Caco-2 (cell line): ENCODE measurements around the gene KIF6. TPM values are rescaled to one million over a fixed set of nuclear protein-coding genes. Genes with fewer than 3 reads are reported as not detected.

Experiments
- BruUV-seq: library from RNA; stranded (reverse); fragments of 400-500 nt; replicated peaks from 2 replicates; lab custom pipeline; 2021; lab: Mats Ljungman, UMichigan
- CTCF ChIA-PET: fragments of 300-600 bp; sonication (Branson Sonifier 250); formaldehyde crosslinking; loops from one replicate; lab custom pipeline; 2022; ENCODE audit warnings: antibody characterized with exemption; lab: Charles Lee
- POLR2A ChIA-PET: fragments of 300-600 bp; sonication (Branson Sonifier 250); formaldehyde crosslinking; loops from one replicate; lab custom pipeline; 2022; ENCODE audit warnings: antibody characterized with exemption; lab: Charles Lee
- DNase-seq, 2 experiments: peaks; one replicate each; pipeline versions ENCODE4 v3.0.0 to v3.0.0-alpha.2; 2020 to 2022
- H3K27me3 ChIP-seq: replicated peaks from 2 replicates; pipeline ENCODE4 v1.6.0; 2011; ENCODE audit warnings: low read length; ENCODE audit not compliant: control insufficient read depth, insufficient read depth
- H3K36me3 ChIP-seq: 2 replicates; pipeline ENCODE4 v1.5.1; 2011; ENCODE audit warnings: low read length; ENCODE audit not compliant: control insufficient read depth, insufficient read depth
- H3K4me1 ChIP-seq: fragments of 250-450 bp; sonication (Bioruptor Pico); 2 replicates; pipeline ENCODE4 v1.5.1; 2020; ENCODE audit warnings: mild to moderate bottlenecking
- H3K4me3 ChIP-seq: 2 replicates; pipeline ENCODE4 v1.5.1; 2011; ENCODE audit warnings: low read depth, mild to moderate bottlenecking, control low read depth, low read length
- H3K9me3 ChIP-seq: fragments of 250-450 bp; sonication (Bioruptor Pico); 2 replicates; pipeline ENCODE4 v1.5.1; 2020; ENCODE audit warnings: mild to moderate bottlenecking, moderate library complexity
- H3K27ac Mint-ChIP-seq: one replicate; pipeline ENCODE4 v1.8.0; 2022; ENCODE audit warnings: mixed read lengths; ENCODE audit not compliant: unreplicated experiment
- H3K27me3 Mint-ChIP-seq: one replicate; pipeline ENCODE4 v1.8.0; 2022; ENCODE audit warnings: mixed read lengths; ENCODE audit not compliant: insufficient read depth, unreplicated experiment
- H3K36me3 Mint-ChIP-seq: one replicate; pipeline ENCODE4 v1.8.0; 2022; ENCODE audit warnings: mild to moderate bottlenecking, mixed read lengths; ENCODE audit not compliant: insufficient read depth, unreplicated experiment
- H3K4me1 Mint-ChIP-seq: one replicate; pipeline ENCODE4 v1.8.0; 2022; ENCODE audit warnings: low read depth, mixed read lengths; ENCODE audit not compliant: unreplicated experiment
- H3K4me3 Mint-ChIP-seq: one replicate; pipeline ENCODE4 v1.8.0; 2022; ENCODE audit warnings: mild to moderate bottlenecking, moderate library complexity, mixed read lengths; ENCODE audit not compliant: unreplicated experiment
- H3K9me3 Mint-ChIP-seq: one replicate; pipeline ENCODE4 v1.8.0; 2022; ENCODE audit warnings: mixed read lengths; ENCODE audit not compliant: unreplicated experiment
- CTCF ChIP-seq, 2 experiments: fragments of 200-600 bp in 1 of 2; IDR thresholded peaks; 1 replicate in 1 of 2; 2 replicates in 1 of 2; pipeline versions ENCODE4 v1.5.1 to v1.8.0; 2011 to 2022; ENCODE audit warnings: antibody characterized with exemption in 1 of 2, control low read depth in 1 of 2, inconsistent platforms in 1 of 2, low read depth in 1 of 2, low read length in 1 of 2, mild to moderate bottlenecking in 1 of 2, moderate library complexity in 1 of 2; ENCODE audit not compliant: insufficient read depth in 1 of 2, severe bottlenecking in 1 of 2, unreplicated experiment in 1 of 2
- intact Hi-C: fragments of 100-400 bp; cut with micrococcal nuclease; formaldehyde crosslinking; loops from one replicate; pipeline ENCODE4 v1.10.0; 2022; ENCODE audit not compliant: unreplicated experiment
- total RNA-seq: library from RNA; stranded (reverse); gene quantifications from 2 replicates; pipeline ENCODE4 v1.2.3, GENCODE V29; 2022

Gene KIF6
- total RNA-seq, 1 experiment from 2014 or later = not detected

GRCh38 chr6:39495640-39496039 lies 229.6 kb downstream of the KIF6 start:
- Histone ChIP-seq H3K4me3 (no peak overlapping the region), H3K36me3 (no peaks in the 10 kb centered on the region), H3K4me1 (no peaks in the 10 kb centered on the region), H3K27me3 (0 out of 2 replicates have a peak, but pooled peaks cover 1% of the 10 kb centered on the region), H3K9me3 (no peaks in the 10 kb centered on the region)
- no TSS peak for BruUV-seq
- H3K36me3 Mint-ChIP-seq = no peaks in the 10 kb centered on the region
- intact Hi-C loops = no loop called here
- ChIA-PET POLR2A (no interaction called here), CTCF (no interaction called here)
- no peak overlapping the region for H3K27ac Mint-ChIP-seq
- H3K4me1 Mint-ChIP-seq = no peaks in the 10 kb centered on the region
- peaks cover 4% of the 10 kb centered on the region for H3K9me3 Mint-ChIP-seq
- no peak for DNase-seq
- H3K27me3 Mint-ChIP-seq = peaks cover 12% of the 10 kb centered on the region
- TF ChIP-seq CTCF (IDR thresholded peaks at IDR 0.05; ENCODE audit: insufficient read depth in 1 of 2, low read depth in 1 of 2, low read length in 1 of 2, severe bottlenecking in 1 of 2, unreplicated experiment in 1 of 2) = no peak
- H3K4me3 Mint-ChIP-seq = no peak overlapping the region

GRCh38 chr6:39494998-39495397 lies 230.2 kb downstream of the KIF6 start:
- Histone ChIP-seq H3K4me1 (no peaks in the 10 kb centered on the region), H3K36me3 (no peaks in the 10 kb centered on the region), H3K27me3 (0 out of 2 replicates have a peak, but pooled peaks cover 1% of the 10 kb centered on the region), H3K4me3 (no peak overlapping the region), H3K9me3 (no peaks in the 10 kb centered on the region)
- Mint-ChIP-seq H3K4me3 (no peak overlapping the region), H3K4me1 (no peaks in the 10 kb centered on the region), H3K27me3 (peaks cover 13% of the 10 kb centered on the region), H3K27ac (no peak overlapping the region), H3K9me3 (no peaks in the 10 kb centered on the region), H3K36me3 (no peaks in the 10 kb centered on the region)
- ChIA-PET CTCF (no interaction called here), POLR2A (no interaction called here)
- intact Hi-C loops = no loop called here
- no peak for DNase-seq
- BruUV-seq = no TSS peak
- no peak for TF ChIP-seq CTCF (IDR thresholded peaks at IDR 0.05; ENCODE audit: insufficient read depth in 1 of 2, low read depth in 1 of 2, low read length in 1 of 2, severe bottlenecking in 1 of 2, unreplicated experiment in 1 of 2)

- ChIA-PET POLR2A (no interaction called here), CTCF (no interaction called here)
- TF ChIP-seq CTCF (IDR thresholded peaks at IDR 0.05; ENCODE audit: insufficient read depth in 1 of 2, low read depth in 1 of 2, low read length in 1 of 2, severe bottlenecking in 1 of 2, unreplicated experiment in 1 of 2) = no peak
- Mint-ChIP-seq H3K27me3 (peaks cover 13% of the 10 kb centered on the region), H3K27ac (no peak overlapping the region), H3K4me1 (no peaks in the 10 kb centered on the region), H3K4me3 (no peak overlapping the region), H3K9me3 (no peaks in the 10 kb centered on the region), H3K36me3 (no peaks in the 10 kb centered on the region)
- H3K27me3 ChIP-seq = 0 out of 2 replicates have a peak, but pooled peaks cover 1% of the 10 kb centered on the region
- BruUV-seq = no TSS peak
- H3K4me3 ChIP-seq = no peak overlapping the region
- H3K36me3 ChIP-seq = no peaks in the 10 kb centered on the region
- H3K4me1 ChIP-seq = no peaks in the 10 kb centered on the region
- H3K9me3 ChIP-seq = no peaks in the 10 kb centered on the region
- intact Hi-C loops = no loop called here
- no peak for DNase-seq
These were observed 231.4 kb downstream of the KIF6 start for GRCh38 chr6:39493777-39494176.
